Lung (tissue), 12 donors: ENCODE results near the gene BCL11A. TPM values are rescaled to one million over a fixed set of nuclear protein-coding genes. Genes with fewer than 3 reads are reported as not detected.
A peak's percentile ranks its signal among the peaks of the same experiment; 100 is the strongest.

Experiments
- ATAC-seq: fragments of 200-7000 bp; cut with Tn5 transposase; one replicate; pipeline ENCODE4 v1.9.1; 2020; ENCODE audit warnings: moderate number of reproducible peaks; ENCODE audit not compliant: insufficient read depth, low FRiP score
- DNase-seq, 3 donors: peaks; one replicate each; pipeline ENCODE4 v3.0.0-alpha.2; 2013 to 2017
- H3K27ac ChIP-seq, 2 donors: one replicate each; pipeline ENCODE4 v1.5.1; 2013; ENCODE audit warnings: mild to moderate bottlenecking in 2 of 2, moderate library complexity in 2 of 2, control low read depth in 1 of 2, inconsistent platforms in 1 of 2, low read depth in 1 of 2, low read length in 1 of 2
- H3K27me3 ChIP-seq, 3 donors: one replicate each; pipeline ENCODE4 v1.5.1; 2013; ENCODE audit warnings: low read length in 2 of 3; ENCODE audit not compliant: control insufficient read depth in 3 of 3, insufficient read depth in 3 of 3
- H3K36me3 ChIP-seq, 4 donors: one replicate each; pipeline ENCODE4 v1.5.1; 2013; ENCODE audit warnings: low read length in 4 of 4, mild to moderate bottlenecking in 1 of 4, moderate library complexity in 1 of 4; ENCODE audit not compliant: control insufficient read depth in 4 of 4, insufficient read depth in 4 of 4
- H3K4me1 ChIP-seq, 5 donors: one replicate each; pipeline ENCODE4 v1.5.1; 2013; ENCODE audit warnings: low read length in 5 of 5, mild to moderate bottlenecking in 2 of 5, moderate library complexity in 1 of 5; ENCODE audit not compliant: control insufficient read depth in 5 of 5, insufficient read depth in 5 of 5
- H3K4me3 ChIP-seq: one replicate; pipeline ENCODE4 v1.5.1; 2013; ENCODE audit warnings: mild to moderate bottlenecking, control low read depth, moderate library complexity
- H3K9ac ChIP-seq, 2 donors: one replicate each; pipeline ENCODE4 v1.5.1; 2013; ENCODE audit warnings: low read length in 2 of 2, control low read depth in 1 of 2; ENCODE audit not compliant: insufficient read depth in 1 of 2
- H3K9me3 ChIP-seq, 4 donors: one replicate each; pipeline ENCODE4 v1.5.1; 2013; ENCODE audit warnings: low read length in 3 of 4, mild to moderate bottlenecking in 1 of 4, moderate library complexity in 1 of 4; ENCODE audit not compliant: control insufficient read depth in 4 of 4, insufficient read depth in 3 of 4
- CTCF ChIP-seq: IDR thresholded peaks from 2 replicates; pipeline ENCODE4 v1.5.1; 2012; ENCODE audit warnings: mild to moderate bottlenecking; ENCODE audit errors: control extremely low read depth, extremely low read depth
- WGBS, 2 donors: extraction: QIAGEN DNeasy Blood & Tissue Kit; methylation state at CpG; one replicate each; pipeline ENCODE4 v1.1.7; 2013; 5-methylcytosine and 5-hydroxymethylcytosine counted together
- polyA plus RNA-seq, 2 donors: library from polyadenylated mRNA; stranded (reverse); fragments of 200-250 nt; gene quantifications; one replicate each; pipeline ENCODE4 v1.2.1, GENCODE V29; 2013
- total RNA-seq, 2 donors: library from RNA; depleted of rRNA in 1 of 2; stranded (reverse); fragments of >200 nt in 1 of 2; gene quantifications; one replicate each; pipeline ENCODE4 v1.2.1, GENCODE V29; 2014 to 2021
- donor health status: control.
- donor health status: control.
- donor health status: Bipolar disorder and iron deficiency.
- donor health status: healthy.
- donor health status: DM: yes; HTN: yes; CAD: no.

BCL11A gene
- total and polyA plus RNA-seq, 4 donors = 1.5 to 21.1 (median 4.7) TPM

- Histone ChIP-seq H3K9me3 (no peaks in the 10 kb centered on the region), H3K36me3 (no peaks in the 10 kb centered on the region), H3K4me1 (no peaks in the 10 kb centered on the region), H3K27me3 (no peaks in the 10 kb centered on the region), H3K27ac (no peak overlapping the region), H3K9ac (no peak overlapping the region), H3K4me3 (no peak overlapping the region)
- ATAC-seq (no peak), DNase-seq (no peak)
- 70 to 88% methylated on average over 4 of the region's 4 CpGs for WGBS, 2 donors
- no peak for TF ChIP-seq CTCF
Observed at GRCh38 chr2:60429681-60430080, 123.8 kb downstream of the BCL11A start.

DNA sequence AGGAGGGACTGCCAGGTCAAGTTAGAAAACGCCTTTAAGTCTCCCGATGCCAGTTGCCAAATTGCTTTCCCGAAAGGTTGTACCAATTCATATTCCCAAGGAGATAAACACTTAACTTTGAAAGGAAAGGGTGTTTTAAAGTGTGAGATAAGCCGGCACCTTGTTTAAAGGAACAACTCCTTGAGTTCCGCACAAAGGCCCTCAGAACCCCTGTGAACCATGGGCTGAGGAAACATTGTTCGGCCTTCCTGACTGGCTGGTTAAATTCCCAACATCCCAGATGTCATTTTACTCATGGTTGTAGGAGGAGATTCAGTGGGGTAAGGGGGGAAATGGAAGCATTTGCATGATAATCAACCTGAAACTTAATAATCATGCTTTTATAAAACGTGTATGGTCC, 126.6 kb downstream of the BCL11A start:
- H3K4me1 ChIP-seq = no peaks in the 10 kb centered on the region
- TF ChIP-seq CTCF = no peak
- H3K27me3 ChIP-seq = no peaks in the 10 kb centered on the region
- ATAC-seq = no peak
- no peaks in the 10 kb centered on the region for H3K9me3 ChIP-seq
- no peaks in the 10 kb centered on the region for H3K36me3 ChIP-seq
- no peak overlapping the region for H3K4me3 ChIP-seq
- H3K9ac ChIP-seq = no peak overlapping the region
- DNase-seq = peak in 1 of 3 donors; percentile 55
- no peak overlapping the region for H3K27ac ChIP-seq
- WGBS, 2 donors = 68 to 89% methylated on average over 7 of the region's 7 CpGs

DNA sequence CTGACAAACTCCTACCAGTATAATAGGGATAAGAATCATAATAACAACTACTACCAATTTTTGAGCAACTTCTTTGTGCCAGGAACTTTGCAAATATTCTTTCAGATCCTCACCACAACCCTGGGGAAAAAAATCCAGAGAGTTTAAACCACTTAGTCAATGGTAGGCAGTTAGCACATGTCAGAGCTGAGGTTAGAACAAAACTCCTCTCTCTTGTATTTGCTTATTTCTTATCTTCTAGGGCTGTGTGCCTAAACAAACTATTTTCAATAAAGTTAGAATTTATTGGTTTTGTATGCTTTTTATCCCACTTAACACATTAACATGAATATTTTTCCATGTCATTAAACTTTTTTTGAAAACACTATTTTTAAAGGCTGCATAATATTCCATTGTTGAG, 127.1 kb downstream of the BCL11A start:
- Histone ChIP-seq H3K4me3 (no peak overlapping the region), H3K27me3 (no peaks in the 10 kb centered on the region), H3K4me1 (no peaks in the 10 kb centered on the region), H3K9ac (no peak overlapping the region), H3K27ac (no peak overlapping the region), H3K36me3 (no peaks in the 10 kb centered on the region), H3K9me3 (no peaks in the 10 kb centered on the region)
- no peak for TF ChIP-seq CTCF
- DNase-seq (no peak), ATAC-seq (no peak)

DNA sequence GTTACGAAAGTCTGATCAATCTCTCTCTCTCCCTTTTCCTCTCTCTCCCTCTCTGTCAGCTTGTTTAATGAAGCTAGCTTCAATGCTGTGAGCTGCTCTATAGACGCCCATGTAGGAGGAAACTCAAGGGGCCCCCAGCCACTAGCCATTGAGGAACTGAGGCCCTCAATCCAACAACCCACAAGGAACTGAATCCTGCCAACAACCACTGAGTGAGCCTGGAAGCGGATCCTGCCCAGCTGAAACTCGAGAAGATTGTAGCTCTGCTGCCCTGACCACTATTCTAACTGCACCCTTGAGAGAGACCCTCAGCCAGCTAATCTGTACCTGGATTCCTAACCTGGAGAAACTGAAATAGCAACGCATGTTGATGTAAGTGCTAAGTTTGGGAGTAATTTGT, 129.2 kb downstream of the BCL11A start:
- Histone ChIP-seq H3K36me3 (no peaks in the 10 kb centered on the region), H3K27ac (no peak overlapping the region), H3K9me3 (no peaks in the 10 kb centered on the region), H3K27me3 (no peaks in the 10 kb centered on the region), H3K4me3 (no peak overlapping the region), H3K9ac (no peak overlapping the region), H3K4me1 (no peaks in the 10 kb centered on the region)
- ATAC-seq = no peak
- no peak for DNase-seq
- TF ChIP-seq CTCF = no peak
- WGBS, 2 donors = 58 to 68% methylated on average over 5 of the region's 5 CpGs
